ENCODE results near the gene CEACAM19.
"Not testable (repeated sequence)": the region's sequence is repeated elsewhere in the genome, so short reads cannot be mapped to it uniquely, and the experiment has no call there.

CEACAM19 gene

DNA sequence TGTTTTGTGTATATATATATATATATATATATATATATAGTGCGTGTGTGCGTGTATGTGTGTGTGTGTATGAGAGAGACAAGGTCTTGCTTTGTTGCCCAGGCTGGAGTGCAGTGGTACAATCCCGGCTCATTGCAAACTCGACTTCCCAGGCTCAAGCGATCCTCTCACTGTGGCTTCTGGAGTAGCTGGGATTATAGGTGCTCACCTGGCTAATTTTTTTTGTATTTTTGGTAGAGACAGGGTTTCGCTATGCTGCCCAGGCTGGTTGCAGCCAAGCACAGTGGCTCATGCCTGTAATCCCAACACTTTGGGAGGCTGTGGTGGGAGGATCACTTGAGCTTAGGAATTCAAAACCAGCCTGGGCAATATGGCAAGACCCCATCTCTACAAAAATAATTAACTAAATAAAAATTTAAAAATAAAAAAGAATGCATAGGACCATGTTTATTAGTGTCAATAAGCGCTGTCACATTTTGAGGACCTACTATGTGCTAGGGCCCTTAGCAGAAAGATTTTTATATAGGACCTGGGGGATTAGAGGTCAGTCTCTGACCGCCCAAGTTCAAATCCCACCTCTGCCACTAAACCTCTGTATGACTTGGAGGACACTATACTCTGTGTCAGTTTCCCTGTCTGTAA is 25.8 kb upstream of the CEACAM19 start:
- DNase-seq (ENCODE audit: low read depth) = no peak

DNA sequence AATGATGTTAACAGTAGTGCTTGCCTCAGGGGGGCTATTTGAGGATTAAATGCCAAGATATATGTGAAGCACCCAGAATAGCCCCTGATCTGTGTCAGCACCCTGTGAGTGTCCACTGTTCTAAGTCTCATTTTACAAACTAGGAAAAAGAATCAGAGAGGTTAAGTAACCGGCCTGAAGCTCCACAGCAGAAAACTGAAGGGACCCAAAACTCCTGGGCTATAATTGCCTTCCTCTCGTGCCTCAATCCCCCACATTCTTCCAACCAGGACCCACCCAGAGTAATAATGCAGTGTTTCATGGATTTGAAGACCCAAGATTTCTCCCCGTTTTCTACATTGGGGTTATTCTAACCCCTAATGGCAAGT is 25.2 kb upstream of the CEACAM19 start:
- no peak for DNase-seq (ENCODE audit: low read depth)

DNA sequence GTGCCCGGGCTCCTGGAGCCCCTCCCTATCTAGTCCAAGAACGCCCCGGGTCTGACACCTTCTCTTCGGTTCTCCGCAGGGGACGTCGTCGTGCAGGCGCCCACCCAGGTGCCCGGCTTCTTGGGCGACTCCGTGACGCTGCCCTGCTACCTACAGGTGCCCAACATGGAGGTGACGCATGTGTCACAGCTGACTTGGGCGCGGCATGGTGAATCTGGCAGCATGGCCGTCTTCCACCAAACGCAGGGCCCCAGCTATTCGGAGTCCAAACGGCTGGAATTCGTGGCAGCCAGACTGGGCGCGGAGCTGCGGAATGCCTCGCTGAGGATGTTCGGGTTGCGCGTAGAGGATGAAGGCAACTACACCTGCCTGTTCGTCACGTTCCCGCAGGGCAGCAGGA is 24.1 kb upstream of the CEACAM19 start:
- no peak for DNase-seq (ENCODE audit: low read depth)

DNA sequence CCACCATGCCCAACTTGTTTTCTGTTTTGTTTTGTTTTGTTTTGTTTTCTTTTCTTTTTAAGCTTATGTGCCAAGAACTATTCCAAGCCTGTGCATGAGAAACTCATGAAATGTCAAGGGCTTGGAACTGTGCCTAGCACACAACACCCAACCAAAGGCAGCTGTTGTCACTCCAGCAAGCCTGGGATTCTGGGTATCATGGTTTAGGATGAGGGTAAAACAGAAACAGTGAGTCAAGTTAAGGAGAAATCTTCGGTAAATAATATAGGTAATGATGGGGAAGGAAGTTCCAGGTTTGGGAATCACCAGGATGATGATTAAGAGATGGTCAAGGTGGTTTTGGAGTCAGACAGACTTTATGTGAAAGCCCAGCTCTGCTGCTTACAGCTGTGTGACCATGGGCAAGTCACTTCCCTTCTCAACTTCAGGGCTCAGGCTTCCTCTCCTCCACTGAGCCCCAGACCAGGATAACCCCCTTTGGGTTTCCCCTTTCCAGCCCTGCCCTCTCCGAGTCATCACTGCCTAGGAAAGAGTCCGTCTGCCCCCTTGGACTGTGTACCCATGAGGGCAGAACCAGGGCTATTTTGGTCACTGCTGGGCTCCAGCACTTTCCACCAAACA is 22.5 kb upstream of the CEACAM19 start:
- no peak for DNase-seq (ENCODE audit: low read depth)

DNA sequence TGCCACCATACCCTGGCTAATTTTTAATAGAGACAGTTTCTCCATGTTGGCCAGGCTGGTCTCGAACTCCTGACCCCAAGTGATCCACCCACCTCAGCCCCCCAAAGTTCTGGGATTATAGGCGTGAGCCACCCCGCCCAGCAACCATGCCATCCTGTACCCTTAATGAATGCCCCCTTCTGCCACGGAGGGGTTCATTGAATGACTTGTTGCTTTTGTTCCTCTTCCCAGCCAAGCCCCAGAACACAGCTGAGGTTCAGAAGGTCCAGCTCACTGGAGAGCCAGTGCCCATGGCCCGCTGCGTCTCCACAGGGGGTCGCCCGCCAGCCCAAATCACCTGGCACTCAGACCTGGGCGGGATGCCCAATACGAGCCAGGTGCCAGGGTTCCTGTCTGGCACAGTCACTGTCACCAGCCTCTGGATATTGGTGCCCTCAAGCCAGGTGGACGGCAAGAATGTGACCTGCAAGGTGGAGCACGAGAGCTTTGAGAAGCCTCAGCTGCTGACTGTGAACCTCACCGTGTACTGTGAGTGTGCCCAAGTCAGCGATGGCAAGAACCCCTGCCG is 21.6 kb upstream of the CEACAM19 start:
- DNase-seq (ENCODE audit: low read depth) = no peak

DNA sequence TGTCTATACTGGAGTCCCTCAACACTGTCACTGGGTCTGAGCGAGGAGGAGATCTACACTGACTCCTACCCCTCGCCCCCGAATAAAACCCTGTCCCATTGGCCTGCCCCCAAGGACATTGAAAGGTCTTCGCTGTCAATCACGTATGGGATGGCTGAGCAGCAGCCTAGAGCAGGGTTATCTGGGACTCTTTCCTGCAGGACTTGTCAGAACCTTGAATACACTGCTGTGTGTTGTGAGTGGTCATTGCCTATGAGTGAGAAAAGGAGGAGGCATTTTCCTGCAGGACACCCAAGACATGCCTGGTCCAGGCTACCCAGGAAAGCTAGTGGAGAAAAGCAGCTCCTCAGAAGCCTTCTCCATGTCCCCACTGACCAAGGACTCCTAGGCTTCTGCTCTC is 17.9 kb upstream of the CEACAM19 start:
- DNase-seq (ENCODE audit: low read depth) = no peak

DNA sequence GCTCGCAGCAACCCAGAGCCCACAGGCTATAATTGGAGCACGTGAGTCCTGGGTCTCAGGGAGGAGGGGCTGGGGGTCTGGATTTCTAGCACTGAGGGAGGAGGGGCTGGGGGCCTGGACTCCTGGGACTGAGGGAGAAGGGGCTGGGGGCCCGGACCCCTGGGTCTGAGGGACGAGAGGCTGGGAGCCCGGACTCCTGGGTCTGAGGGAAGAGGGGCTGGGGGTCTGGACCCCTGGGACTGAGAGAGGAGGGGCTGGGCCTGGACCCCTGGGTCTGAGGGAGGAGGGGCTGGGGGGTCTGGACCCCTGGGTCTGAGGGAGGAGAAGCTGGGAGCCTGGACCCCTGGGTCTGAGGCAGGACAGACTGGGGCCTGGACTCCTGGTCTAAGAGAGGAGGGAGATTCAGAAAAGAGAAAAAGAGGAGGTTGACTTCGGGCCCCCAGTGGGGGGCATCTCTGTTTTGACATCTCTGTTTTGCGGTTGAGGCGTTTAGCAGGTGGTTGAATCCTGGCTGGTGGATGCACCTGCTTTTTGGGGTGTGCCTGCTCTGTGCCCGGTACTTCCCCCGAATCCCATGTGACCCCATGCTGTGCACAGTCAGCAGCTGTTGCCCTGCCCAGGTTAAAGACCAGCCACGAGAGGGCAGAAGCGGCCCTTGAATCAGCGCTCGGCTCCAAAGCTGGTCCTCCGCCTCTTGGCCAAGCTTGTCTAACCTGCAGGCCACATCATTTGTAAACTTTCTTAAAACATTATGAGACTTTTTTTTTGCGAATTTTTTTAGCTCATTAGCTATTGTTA is 17.1 kb upstream of the CEACAM19 start:
- peak; percentile 25 for DNase-seq (ENCODE audit: low read depth)

DNA sequence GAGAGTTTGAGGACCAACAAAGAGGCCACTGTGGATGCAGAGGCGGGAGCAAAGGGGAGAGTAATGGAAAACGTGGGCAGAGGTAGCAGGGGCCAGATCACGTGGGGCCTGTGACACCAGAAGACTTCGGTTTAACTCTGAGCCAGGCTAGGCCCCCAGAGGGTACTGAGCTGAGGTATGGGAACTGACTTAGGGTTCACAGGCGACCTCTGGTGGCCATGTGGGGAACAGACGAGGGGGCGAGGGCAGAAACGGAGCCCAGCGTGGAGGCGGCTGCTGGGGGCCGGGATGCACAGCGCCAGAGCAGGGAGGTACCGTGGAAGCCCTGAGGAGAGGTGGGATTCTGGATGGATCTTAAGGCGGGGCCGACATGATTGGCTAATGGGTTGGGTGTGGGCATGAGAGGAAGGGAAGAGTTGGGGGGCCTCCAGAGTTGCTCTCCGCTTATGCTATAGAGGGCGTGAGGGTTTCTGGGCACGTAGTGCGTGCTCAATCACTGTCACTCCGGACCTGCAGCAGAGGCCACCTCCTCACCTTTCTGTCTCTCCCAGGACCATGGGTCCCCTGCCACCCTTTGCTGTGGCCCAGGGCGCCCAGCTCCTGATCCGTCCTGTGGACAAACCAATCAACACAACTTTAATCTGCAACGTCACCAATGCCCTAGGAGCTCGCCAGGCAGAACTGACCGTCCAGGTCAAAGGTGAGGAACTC is 13.9 kb upstream of the CEACAM19 start:
- peak; percentile 51 for DNase-seq (ENCODE audit: low read depth)

DNA sequence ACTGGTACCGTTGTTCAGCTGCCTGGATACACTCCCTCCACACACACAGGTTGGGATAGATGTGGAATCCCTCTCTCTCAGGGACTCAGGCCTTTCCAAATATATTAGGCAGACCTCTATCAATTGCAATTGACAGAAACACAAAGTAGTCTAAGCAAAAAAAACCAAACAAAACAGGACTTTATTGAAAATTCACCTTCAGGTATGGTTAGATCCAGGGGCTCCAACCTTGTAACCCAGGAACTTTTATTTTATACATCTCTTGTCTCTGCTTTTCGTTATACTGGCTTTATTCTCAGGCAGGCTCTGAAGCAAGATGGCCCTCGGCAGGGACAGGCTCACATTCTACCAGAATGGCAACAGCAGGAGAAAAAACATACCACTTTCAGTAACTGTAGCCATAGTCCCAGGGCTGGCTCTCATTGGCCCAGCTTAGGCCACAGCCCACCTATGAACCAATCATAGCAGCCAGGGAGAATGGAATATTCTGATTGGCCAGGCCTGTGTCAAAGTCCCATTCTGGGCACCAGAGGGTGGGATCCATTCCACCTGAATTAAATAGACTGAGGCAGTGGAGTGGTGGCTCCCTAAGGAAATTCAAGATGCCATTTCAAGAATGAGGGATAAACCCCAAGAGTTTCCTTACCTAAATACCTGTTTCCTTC is 13.1 kb upstream of the CEACAM19 start:
- no peak for DNase-seq (ENCODE audit: low read depth)

DNA sequence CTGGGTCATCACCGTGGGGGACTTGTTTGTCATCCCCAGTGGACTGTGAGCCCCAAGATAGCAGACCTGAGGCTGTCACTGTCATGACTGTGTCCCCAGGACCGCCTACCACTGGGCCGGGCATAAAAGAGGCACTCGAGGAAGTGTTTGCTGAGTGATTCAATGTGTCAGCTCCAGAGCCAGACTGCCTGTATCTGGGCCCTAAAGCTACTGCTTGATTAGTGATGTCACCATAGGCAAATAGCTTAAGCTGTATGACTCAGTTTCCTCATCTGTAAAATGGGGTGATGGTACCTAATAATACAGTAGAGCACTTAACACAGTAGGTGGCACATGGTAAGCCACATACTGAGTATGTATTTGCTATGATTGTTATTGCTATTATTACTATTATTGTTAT is 11.2 kb upstream of the CEACAM19 start:
- DNase-seq (ENCODE audit: low read depth) = no peak

DNA sequence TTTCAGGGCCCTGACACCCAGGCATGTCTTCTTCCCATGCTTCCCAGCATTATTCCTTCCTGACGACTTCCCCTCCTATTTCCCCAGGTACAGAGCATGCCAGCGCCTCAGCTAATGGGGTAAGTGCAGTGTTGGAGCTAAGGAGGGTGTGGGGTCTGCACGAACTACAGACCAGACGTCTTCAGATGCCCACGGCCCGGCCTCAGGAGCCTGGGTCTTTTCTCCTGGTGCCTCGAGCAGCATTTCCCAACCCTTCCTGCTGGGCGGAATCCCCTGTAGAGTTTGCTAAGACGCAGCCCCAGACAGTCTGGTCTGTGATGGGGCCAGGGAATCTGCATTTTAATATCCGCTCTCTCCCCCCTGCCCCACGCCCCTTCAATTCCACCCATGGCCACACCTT is 10.1 kb upstream of the CEACAM19 start:
- DNase-seq (ENCODE audit: low read depth) = no peak

DNA sequence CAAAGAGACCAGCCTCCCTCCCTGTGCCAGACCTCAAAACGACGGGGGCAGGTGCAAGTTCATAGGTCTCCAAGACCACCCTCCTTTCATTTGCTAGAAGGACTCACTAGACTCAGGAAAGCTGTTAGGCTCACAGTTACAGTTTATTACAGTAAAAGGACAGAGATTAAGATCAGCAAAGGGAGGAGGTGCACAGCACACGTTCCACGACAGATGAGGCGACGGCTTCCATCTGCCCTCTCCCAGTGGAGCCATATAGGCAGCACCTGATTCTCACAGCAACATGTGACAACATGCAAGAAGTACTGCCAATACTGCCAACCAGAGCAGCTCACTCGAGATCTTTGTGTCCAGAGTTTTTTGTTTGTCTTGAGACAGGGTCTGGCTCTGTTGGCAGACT is 9.4 kb upstream of the CEACAM19 start:
- no peak for DNase-seq (ENCODE audit: low read depth)

DNA sequence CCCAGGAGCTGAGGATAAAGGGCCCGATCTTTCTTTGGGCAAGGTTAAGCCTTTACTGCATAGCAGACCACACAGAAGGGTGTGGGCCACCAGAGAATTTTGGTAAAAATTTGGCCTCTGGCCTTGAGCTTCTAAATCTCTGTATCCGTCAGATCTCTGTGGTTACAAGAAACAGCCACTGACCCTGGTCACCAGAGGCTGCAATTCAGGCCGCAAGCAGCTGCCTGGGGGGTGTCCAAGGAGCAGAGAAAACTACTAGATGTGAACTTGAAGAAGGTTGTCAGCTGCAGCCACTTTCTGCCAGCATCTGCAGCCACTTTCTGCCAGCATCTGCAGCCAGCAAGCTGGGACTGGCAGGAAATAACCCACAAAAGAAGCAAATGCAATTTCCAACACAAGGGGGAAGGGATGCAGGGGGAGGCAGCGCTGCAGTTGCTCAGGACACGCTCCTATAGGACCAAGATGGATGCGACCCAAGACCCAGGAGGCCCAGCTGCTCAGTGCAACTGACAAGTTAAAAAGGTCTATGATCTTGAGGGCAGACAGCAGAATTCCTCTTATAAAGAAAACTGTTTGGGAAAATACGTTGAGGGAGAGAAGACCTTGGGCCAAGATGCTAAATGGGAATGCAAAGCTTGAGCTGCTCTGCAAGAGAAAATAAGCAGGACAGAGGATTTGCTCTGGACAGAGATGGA is 8.4 kb upstream of the CEACAM19 start:
- DNase-seq (ENCODE audit: low read depth) = no peak

DNA sequence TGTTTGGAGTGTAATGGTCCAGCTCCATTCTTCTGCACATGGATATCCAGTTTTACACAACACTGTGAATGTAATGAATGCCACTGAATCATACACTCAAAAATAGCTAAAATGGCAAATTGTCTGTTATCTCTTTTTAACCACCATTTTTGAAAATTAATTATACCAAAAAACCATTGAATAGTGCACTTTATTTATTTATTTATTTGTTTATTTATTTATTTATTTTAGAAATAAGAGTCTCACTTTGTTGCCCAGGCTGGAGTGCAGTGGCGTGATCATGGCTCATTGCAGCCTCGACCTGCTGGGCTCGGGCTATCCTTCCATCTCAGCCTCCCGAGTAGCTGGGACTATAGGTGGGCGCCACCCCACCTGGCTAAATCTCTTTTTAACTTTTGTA is 7.3 kb upstream of the CEACAM19 start:
- DNase-seq (ENCODE audit: low read depth) = no peak

DNA sequence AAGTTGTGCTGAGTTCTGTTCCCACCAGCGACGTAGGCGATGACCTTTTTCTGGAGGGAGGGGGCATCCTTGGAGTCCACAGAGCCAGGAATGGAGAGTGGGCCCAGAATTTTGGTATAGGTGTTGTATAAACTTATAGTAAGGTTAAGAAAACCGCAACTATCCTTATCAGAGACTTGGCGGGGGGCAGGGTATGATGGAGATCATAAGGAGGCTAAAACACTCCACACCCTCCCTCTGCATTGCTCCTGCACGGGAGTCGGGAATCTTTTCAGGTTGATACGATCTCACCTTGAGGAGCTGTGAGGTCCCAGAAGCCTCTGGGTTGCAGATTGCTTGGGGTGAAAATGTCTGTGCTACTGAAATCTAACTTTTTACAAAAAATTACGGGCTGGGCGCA is 6.3 kb upstream of the CEACAM19 start:
- DNase-seq (ENCODE audit: low read depth) = no peak

DNA sequence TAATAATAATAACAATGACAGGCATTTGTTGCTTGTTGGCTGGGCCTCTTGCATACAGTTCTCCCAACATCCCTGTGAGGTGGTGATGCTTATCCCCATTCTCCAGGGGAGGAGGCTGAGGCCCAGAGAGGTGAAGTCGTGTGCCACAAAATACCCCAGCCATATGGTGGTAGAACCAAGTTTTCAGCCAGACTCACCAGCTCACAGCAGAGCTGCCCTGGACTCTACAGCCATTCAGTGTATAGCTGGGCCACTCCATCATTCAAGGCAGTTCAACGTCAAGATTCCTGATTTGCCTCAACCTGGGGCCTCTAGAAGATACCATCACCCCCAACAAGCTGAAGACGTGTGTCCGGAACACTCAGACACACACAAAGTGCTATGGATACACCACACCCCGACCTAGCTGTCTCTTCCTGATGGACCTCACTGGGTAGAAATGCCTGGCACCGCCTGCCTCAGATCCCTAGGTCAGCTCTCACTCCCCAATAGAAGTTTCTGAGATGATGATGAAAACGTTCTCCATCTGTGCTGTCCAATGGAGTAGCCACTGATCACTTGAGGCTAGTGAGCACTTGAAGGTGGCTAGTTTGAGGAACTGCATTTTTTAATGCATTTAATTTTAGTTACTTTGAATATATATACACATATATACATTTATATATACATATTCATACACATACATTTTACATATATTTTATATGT is 4.3 kb upstream of the CEACAM19 start:
- no peak for DNase-seq (ENCODE audit: low read depth)

DNA sequence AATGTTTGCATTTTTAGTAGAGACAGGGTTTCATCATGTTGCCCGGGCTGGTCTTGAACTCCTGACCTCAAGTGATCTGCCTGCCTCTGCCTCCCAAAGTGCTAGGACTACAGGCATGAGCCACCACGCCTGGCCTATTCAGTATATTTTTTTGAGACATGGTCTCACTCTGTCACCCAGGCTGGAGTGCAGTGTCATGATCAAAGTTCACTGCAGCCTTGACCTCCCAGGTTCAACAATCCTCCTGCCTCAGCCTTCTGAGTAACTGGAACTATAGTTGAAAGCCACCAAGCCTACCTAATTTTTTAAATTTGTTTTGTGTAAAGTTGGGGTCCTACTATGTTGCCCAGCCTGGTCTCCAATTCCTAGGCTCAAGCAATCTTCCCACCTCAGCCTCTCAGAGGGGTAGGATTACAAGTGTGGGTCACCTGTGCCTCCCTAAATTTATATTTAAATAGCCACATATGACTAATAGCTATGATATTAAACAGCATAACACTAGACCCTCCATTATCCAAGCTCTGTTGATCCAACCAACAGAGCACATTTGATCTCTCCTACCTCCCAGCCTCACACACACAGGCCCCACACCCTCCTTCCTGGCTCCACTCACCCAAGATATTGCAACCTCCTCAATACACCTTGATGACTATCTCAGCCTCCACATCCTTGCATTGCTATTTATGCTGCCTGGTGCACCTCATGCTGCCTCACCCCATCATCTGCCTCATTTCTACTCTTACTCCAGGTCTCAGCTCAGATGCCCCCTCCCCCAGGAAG is 2.1 kb upstream of the CEACAM19 start:
- DNase-seq (ENCODE audit: low read depth) = no peak

DNA sequence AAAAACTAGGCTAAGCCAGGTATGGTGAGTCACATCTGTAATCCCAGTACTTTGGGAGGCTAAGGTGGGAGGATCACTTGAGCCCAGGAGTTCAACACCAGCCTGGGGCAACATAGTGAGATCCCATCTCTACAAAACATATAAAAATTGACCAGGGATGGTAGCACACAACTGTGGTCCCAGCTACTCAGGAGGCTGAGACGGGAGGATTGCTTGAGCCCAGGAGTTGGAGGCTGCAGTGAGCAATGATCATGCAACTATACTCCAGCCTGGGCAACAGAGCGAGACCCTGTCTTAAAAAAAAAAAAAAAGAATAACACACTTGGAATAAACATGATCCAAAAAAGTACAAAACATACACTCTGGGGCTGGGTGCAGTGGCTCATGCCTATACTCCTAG is 1.3 kb upstream of the CEACAM19 start:
- not testable (repeated sequence) for DNase-seq (ENCODE audit: low read depth)

DNA sequence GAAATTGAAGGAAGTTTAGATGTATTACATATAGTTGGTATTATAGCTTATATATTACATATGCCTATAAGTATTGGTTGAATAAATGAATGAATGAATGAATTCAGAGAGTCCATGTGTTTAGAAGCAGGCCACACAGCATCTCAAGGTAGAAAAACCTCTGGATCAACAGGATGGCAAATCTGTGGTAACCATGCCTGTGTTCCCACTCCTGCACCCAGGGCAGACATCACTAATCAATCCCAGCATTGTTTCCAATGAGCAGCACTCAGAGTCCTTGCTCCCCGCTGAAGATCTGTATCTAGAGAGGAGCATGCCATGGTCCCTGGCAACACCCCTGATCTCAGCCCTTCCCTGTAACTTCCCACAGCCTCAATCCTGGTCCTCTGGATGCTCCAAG is 944 bp downstream of the CEACAM19 start:
- no peak for DNase-seq (ENCODE audit: low read depth)

DNA sequence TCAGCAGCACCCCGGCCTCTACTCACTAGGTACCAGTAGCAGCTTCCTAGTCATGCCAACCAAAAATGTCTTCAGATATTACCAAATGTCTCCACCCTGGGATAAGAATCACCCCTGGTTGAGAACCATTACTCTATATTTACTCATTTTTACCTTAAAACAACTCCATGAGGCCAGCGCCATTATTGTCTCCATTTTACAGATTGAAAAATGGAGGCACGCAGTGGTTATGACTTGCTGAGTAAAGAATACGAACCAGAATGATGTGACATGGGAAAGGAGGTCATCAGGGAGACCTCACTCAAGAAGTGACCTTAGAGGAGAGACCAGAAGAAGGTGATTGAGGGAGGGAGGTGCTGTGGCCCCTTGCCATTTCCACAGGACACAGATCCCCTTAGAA is 2.2 kb downstream of the CEACAM19 start:
- DNase-seq (ENCODE audit: low read depth) = no peak
